ENCODE data around the gene FAM32A.

The FAM32A gene

GRCh38 chr19:16185123-16185767, at the start of gene FAM32A:
Gene FAM32A (plus strand): TSS chr19:16185410. CDS start chr19:16185443, 33 bp downstream.
- DNase-seq (ENCODE audit: low read depth): peak; percentile 96

- no peak for DNase-seq (ENCODE audit: low read depth)
Observed at GRCh38 chr19:16135430-16136127, 49.6 kb upstream of the FAM32A start.

GRCh38 chr19:16136185-16136999, 48.8 kb upstream of the FAM32A start:
- no peak for DNase-seq (ENCODE audit: low read depth)

- DNase-seq (ENCODE audit: low read depth): no peak
Observed at GRCh38 chr19:16139752-16140151, 45.5 kb upstream of the FAM32A start.

- no peak for DNase-seq (ENCODE audit: low read depth)
Observed at GRCh38 chr19:16141043-16141442, 44.2 kb upstream of the FAM32A start.

GRCh38 chr19:16142032-16142580, 43.1 kb upstream of the FAM32A start:
- DNase-seq (ENCODE audit: low read depth): no peak

- peak; percentile 77 for DNase-seq (ENCODE audit: low read depth)
Observed at GRCh38 chr19:16143399-16144215, 41.6 kb upstream of the FAM32A start, which contains the start of gene HSH2D. Gene HSH2D (plus strand): TSS chr19:16143685. CDS start chr19:16148751, 5,066 bp downstream.

- no peak for DNase-seq (ENCODE audit: low read depth)
Observed at GRCh38 chr19:16144216-16144581, 41.0 kb upstream of the FAM32A start.

GRCh38 chr19:16146112-16146511, 39.1 kb upstream of the FAM32A start:
- no peak for DNase-seq (ENCODE audit: low read depth)

GRCh38 chr19:16148443-16149229, 36.6 kb upstream of the FAM32A start:
- DNase-seq (ENCODE audit: low read depth): no peak

GRCh38 chr19:16153582-16154336, 31.5 kb upstream of the FAM32A start:
- DNase-seq (ENCODE audit: low read depth): no peak

GRCh38 chr19:16154557-16154956, 30.7 kb upstream of the FAM32A start:
- DNase-seq (ENCODE audit: low read depth): no peak

- DNase-seq (ENCODE audit: low read depth): no peak
Observed at GRCh38 chr19:16155128-16155527, 30.1 kb upstream of the FAM32A start.

GRCh38 chr19:16156904-16157303, 28.3 kb upstream of the FAM32A start:
- no peak for DNase-seq (ENCODE audit: low read depth)

GRCh38 chr19:16157601-16158000, 27.6 kb upstream of the FAM32A start:
- no peak for DNase-seq (ENCODE audit: low read depth)

GRCh38 chr19:16159655-16160054, 25.6 kb upstream of the FAM32A start:
- no peak for DNase-seq (ENCODE audit: low read depth)

GRCh38 chr19:16160445-16160942, 24.7 kb upstream of the FAM32A start:
- DNase-seq (ENCODE audit: low read depth): no peak

GRCh38 chr19:16160943-16161560, 24.2 kb upstream of the FAM32A start:
- no peak for DNase-seq (ENCODE audit: low read depth)

- DNase-seq (ENCODE audit: low read depth): no peak
Observed at GRCh38 chr19:16161840-16162239, 23.4 kb upstream of the FAM32A start.
